ENCODE data around the gene FBXL13. TPM values are rescaled to one million over a fixed set of nuclear protein-coding genes. Genes with fewer than 3 reads are reported as not detected.

FBXL13 gene
- total and polyA plus RNA-seq, 2 of the 8 experiments (the other 6 are each of a cell fraction or from before 2014, with no cell fraction given), result 1.2 to 2.8 TPM

DNA sequence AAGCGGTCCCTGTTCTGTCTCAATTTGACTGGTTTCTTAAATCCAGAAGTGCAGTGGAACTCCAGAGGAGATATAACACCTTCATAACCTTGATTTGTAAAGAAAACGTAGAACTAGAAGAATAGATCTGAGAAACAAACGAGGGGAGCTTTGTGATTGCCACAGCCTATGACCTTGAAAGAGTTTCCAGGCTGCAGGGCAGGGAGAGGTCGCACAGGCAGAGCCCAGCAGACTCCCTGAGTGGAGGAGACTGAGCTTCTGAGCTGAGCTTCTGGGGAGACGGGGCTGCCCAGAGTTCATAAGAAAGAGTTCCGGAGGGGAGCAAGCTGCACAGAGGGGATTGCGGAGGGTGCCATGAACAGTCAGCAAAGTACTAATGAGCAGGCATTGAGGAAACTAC is 268.0 kb downstream of the FBXL13 start (continued):
- TF ChIP-seq, protein P1, sequence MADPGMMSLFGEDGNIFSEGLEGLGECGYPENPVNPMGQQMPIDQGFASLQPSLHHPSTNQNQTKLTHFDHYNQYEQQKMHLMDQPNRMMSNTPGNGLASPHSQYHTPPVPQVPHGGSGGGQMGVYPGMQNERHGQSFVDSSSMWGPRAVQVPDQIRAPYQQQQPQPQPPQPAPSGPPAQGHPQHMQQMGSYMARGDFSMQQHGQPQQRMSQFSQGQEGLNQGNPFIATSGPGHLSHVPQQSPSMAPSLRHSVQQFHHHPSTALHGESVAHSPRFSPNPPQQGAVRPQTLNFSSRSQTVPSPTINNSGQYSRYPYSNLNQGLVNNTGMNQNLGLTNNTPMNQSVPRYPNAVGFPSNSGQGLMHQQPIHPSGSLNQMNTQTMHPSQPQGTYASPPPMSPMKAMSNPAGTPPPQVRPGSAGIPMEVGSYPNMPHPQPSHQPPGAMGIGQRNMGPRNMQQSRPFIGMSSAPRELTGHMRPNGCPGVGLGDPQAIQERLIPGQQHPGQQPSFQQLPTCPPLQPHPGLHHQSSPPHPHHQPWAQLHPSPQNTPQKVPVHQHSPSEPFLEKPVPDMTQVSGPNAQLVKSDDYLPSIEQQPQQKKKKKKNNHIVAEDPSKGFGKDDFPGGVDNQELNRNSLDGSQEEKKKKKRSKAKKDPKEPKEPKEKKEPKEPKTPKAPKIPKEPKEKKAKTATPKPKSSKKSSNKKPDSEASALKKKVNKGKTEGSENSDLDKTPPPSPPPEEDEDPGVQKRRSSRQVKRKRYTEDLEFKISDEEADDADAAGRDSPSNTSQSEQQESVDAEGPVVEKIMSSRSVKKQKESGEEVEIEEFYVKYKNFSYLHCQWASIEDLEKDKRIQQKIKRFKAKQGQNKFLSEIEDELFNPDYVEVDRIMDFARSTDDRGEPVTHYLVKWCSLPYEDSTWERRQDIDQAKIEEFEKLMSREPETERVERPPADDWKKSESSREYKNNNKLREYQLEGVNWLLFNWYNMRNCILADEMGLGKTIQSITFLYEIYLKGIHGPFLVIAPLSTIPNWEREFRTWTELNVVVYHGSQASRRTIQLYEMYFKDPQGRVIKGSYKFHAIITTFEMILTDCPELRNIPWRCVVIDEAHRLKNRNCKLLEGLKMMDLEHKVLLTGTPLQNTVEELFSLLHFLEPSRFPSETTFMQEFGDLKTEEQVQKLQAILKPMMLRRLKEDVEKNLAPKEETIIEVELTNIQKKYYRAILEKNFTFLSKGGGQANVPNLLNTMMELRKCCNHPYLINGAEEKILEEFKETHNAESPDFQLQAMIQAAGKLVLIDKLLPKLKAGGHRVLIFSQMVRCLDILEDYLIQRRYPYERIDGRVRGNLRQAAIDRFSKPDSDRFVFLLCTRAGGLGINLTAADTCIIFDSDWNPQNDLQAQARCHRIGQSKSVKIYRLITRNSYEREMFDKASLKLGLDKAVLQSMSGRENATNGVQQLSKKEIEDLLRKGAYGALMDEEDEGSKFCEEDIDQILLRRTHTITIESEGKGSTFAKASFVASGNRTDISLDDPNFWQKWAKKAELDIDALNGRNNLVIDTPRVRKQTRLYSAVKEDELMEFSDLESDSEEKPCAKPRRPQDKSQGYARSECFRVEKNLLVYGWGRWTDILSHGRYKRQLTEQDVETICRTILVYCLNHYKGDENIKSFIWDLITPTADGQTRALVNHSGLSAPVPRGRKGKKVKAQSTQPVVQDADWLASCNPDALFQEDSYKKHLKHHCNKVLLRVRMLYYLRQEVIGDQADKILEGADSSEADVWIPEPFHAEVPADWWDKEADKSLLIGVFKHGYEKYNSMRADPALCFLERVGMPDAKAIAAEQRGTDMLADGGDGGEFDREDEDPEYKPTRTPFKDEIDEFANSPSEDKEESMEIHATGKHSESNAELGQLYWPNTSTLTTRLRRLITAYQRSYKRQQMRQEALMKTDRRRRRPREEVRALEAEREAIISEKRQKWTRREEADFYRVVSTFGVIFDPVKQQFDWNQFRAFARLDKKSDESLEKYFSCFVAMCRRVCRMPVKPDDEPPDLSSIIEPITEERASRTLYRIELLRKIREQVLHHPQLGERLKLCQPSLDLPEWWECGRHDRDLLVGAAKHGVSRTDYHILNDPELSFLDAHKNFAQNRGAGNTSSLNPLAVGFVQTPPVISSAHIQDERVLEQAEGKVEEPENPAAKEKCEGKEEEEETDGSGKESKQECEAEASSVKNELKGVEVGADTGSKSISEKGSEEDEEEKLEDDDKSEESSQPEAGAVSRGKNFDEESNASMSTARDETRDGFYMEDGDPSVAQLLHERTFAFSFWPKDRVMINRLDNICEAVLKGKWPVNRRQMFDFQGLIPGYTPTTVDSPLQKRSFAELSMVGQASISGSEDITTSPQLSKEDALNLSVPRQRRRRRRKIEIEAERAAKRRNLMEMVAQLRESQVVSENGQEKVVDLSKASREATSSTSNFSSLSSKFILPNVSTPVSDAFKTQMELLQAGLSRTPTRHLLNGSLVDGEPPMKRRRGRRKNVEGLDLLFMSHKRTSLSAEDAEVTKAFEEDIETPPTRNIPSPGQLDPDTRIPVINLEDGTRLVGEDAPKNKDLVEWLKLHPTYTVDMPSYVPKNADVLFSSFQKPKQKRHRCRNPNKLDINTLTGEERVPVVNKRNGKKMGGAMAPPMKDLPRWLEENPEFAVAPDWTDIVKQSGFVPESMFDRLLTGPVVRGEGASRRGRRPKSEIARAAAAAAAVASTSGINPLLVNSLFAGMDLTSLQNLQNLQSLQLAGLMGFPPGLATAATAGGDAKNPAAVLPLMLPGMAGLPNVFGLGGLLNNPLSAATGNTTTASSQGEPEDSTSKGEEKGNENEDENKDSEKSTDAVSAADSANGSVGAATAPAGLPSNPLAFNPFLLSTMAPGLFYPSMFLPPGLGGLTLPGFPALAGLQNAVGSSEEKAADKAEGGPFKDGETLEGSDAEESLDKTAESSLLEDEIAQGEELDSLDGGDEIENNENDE (IDR thresholded peaks at IDR 0.05; ENCODE audit: insufficient replicate concordance, low read length), result no peak
- TF ChIP-seq, protein P2, sequence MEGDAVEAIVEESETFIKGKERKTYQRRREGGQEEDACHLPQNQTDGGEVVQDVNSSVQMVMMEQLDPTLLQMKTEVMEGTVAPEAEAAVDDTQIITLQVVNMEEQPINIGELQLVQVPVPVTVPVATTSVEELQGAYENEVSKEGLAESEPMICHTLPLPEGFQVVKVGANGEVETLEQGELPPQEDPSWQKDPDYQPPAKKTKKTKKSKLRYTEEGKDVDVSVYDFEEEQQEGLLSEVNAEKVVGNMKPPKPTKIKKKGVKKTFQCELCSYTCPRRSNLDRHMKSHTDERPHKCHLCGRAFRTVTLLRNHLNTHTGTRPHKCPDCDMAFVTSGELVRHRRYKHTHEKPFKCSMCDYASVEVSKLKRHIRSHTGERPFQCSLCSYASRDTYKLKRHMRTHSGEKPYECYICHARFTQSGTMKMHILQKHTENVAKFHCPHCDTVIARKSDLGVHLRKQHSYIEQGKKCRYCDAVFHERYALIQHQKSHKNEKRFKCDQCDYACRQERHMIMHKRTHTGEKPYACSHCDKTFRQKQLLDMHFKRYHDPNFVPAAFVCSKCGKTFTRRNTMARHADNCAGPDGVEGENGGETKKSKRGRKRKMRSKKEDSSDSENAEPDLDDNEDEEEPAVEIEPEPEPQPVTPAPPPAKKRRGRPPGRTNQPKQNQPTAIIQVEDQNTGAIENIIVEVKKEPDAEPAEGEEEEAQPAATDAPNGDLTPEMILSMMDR (IDR thresholded peaks at IDR 0.05; ENCODE audit: control extremely low read depth in 1 of 3, insufficient read depth in 1 of 3, low read depth in 1 of 3, low read length in 3 of 3), result no peak
- TF ChIP-seq PHF8 (conservative IDR thresholded peaks at IDR 0.05; ENCODE audit: low read depth, low read length) (no peak), EGR1 (IDR thresholded peaks at IDR 0.05; ENCODE audit: borderline replicate concordance, low read depth, low read length) (no peak), SP1 (IDR thresholded peaks at IDR 0.05; ENCODE audit: low read depth, low read length) (no peak), ZNF274 (IDR thresholded peaks at IDR 0.05; ENCODE audit: borderline replicate concordance, extremely low read depth, low read length) (no peak)

Data from H1 (cell line).